Measurements from ENCODE around the gene SIK3.

DNA sequence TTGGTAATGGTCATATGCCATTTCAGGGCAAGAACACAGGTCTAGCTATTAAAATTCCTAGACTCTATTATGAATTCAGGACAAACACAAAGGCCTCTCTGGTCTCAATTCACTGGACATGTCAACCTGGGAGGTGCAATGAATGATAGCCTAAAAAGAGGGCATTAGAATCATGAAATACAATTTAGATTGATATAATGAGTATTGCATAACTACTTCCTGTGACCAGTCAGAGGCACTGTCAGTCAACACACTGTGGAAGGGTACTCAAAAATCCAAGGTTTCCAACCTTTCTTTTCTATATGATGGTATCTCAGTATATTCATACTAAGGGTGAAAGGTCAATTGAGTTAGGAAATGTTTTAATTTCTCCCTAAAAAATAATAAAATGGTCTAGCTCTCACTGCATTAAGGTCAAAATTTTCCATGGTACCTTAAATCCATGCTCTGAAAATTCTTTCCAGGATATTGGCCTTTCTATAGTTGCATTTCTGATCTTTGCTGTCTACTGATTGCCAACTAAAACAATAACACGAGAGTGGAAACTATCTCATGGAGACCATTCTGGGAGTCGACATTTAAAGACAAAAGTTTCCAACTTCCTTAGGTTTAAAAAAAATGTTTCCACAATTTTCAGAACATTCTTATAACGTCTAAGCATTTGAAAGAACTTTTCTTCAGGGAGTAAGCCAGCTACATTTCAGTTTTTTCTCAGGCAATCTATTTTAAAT lies 179.1 kb downstream of the SIK3 start:
- TF ChIP-seq CTCF (IDR thresholded peaks at IDR 0.05; ENCODE audit: low read length) (no peak), EZH2 (optimal IDR thresholded peaks at IDR 0.05; ENCODE audit: low read depth, low read length) (no peak), EZH2phosphoT487 (IDR thresholded peaks at IDR 0.05; ENCODE audit: low read length) (no peak)

Measured in MM.1S (cell line).